Astrocyte (in vitro differentiated cells and primary cell): ENCODE data around the gene AOAH. TPM values are rescaled to one million over a fixed set of nuclear protein-coding genes. Genes with fewer than 3 reads are reported as not detected.

Experiments
- DNase-seq: peaks from one replicate; pipeline ENCODE4 v3.0.0-alpha.2; 2010; ENCODE audit warnings: low read depth
- FAIRE-seq: peaks from 2 replicates; lab custom pipeline; 2011; peaks lifted over from hg19 to GRCh38; lab: Jason Lieb, UNC
- H2AFZ ChIP-seq: 2 replicates; pipeline ENCODE4 v1.6.0; 2012; ENCODE audit warnings: low read depth, low read length, inconsistent platforms
- H3K27ac ChIP-seq: 2 replicates; pipeline ENCODE4 v1.5.1; 2011; ENCODE audit warnings: low read depth, low read length, inconsistent platforms
- H3K27me3 ChIP-seq: 2 replicates; pipeline ENCODE4 v1.6.0; 2011; ENCODE audit warnings: low read length, inconsistent platforms; ENCODE audit not compliant: insufficient read depth
- H3K36me3 ChIP-seq: 2 replicates; pipeline ENCODE4 v1.5.1; 2011; ENCODE audit warnings: low read length, inconsistent platforms; ENCODE audit not compliant: insufficient read depth
- H3K4me1 ChIP-seq: 2 replicates; pipeline ENCODE4 v1.5.1; 2011; ENCODE audit warnings: low read length, inconsistent platforms; ENCODE audit not compliant: insufficient read depth
- H3K4me2 ChIP-seq: 2 replicates; pipeline ENCODE4 v1.6.0; 2012; ENCODE audit warnings: low read length, inconsistent platforms
- H3K4me3 ChIP-seq: 2 replicates; pipeline ENCODE4 v1.5.1; 2011; ENCODE audit warnings: low read depth, mild to moderate bottlenecking, low read length, inconsistent platforms; ENCODE audit not compliant: insufficient read depth
- H3K79me2 ChIP-seq: 2 replicates; pipeline ENCODE4 v1.6.0; 2012; ENCODE audit warnings: mild to moderate bottlenecking, low read length, inconsistent platforms; ENCODE audit not compliant: insufficient read depth
- H3K9ac ChIP-seq: 2 replicates; pipeline ENCODE4 v1.6.0; 2012; ENCODE audit warnings: mild to moderate bottlenecking, low read length, inconsistent platforms
- H3K9me3 ChIP-seq: 2 replicates; pipeline ENCODE4 v1.5.1; 2012; ENCODE audit warnings: low read depth, mild to moderate bottlenecking, low read length, inconsistent platforms; ENCODE audit not compliant: insufficient read depth
- H4K20me1 ChIP-seq: 2 replicates; pipeline ENCODE4 v1.6.0; 2012; ENCODE audit warnings: low read length, inconsistent platforms; ENCODE audit not compliant: insufficient read depth
- H3K27ac Mint-ChIP-seq: one replicate; pipeline ENCODE4 v1.8.0; 2021; ENCODE audit warnings: mild to moderate bottlenecking, mixed read lengths; ENCODE audit not compliant: unreplicated experiment
- H3K27me3 Mint-ChIP-seq: one replicate; pipeline ENCODE4 v1.8.0; 2021; ENCODE audit warnings: low read depth, mixed read lengths; ENCODE audit not compliant: unreplicated experiment
- H3K36me3 Mint-ChIP-seq: one replicate; pipeline ENCODE4 v1.8.0; 2021; ENCODE audit warnings: low read depth, mixed read lengths; ENCODE audit not compliant: unreplicated experiment
- H3K4me1 Mint-ChIP-seq: one replicate; pipeline ENCODE4 v1.8.0; 2021; ENCODE audit warnings: low read depth, mixed read lengths; ENCODE audit not compliant: unreplicated experiment
- H3K4me3 Mint-ChIP-seq: one replicate; pipeline ENCODE4 v1.8.0; 2021; ENCODE audit warnings: mild to moderate bottlenecking, moderate library complexity, mixed read lengths; ENCODE audit not compliant: unreplicated experiment
- H3K9me3 Mint-ChIP-seq: one replicate; pipeline ENCODE4 v1.8.0; 2021; ENCODE audit warnings: mild to moderate bottlenecking, mixed read lengths; ENCODE audit not compliant: unreplicated experiment
- EZH2 ChIP-seq: IDR thresholded peaks from 2 replicates; pipeline ENCODE4 v1.6.1; 2012; ENCODE audit warnings: mild to moderate bottlenecking, low read length, inconsistent platforms; ENCODE audit not compliant: insufficient read depth
- total RNA-seq: library from RNA; stranded (reverse); gene quantifications from 2 replicates; pipeline ENCODE4 v1.2.1, GENCODE V29; 2021
- TF ChIP-seq, protein P1 (sequence below): IDR thresholded peaks from 2 replicates; pipeline ENCODE4 v1.5.1; 2011; ENCODE audit warnings: low read depth, mild to moderate bottlenecking, inconsistent platforms, low read length, moderate library complexity; ENCODE audit not compliant: insufficient read depth

Gene AOAH
- total RNA-seq, 1 donor from 2014 or later, result not detected

GRCh38 chr7:36598054-36598674 is 126.1 kb downstream of the AOAH start:
- H3K4me3 Mint-ChIP-seq, result no peak overlapping the region

GRCh38 chr7:36597090-36597773 is 127.1 kb downstream of the AOAH start:
- Histone ChIP-seq H2AFZ (no peak overlapping the region), H3K27me3 (peaks cover 2% of the 10 kb centered on the region), H3K4me1 (peaks cover 5% of the 10 kb centered on the region), H3K9me3 (no peaks in the 10 kb centered on the region), H3K36me3 (no peaks in the 10 kb centered on the region), H3K79me2 (no peaks in the 10 kb centered on the region), H3K4me2 (no peak overlapping the region), H3K9ac (no peak overlapping the region), H3K4me3 (no peak overlapping the region), H4K20me1 (no peaks in the 10 kb centered on the region), H3K27ac (no peak overlapping the region)
- FAIRE-seq, result no peak
- Mint-ChIP-seq H3K4me3 (no peak overlapping the region), H3K4me1 (peaks cover 17% of the 10 kb centered on the region), H3K27me3 (no peaks in the 10 kb centered on the region), H3K36me3 (no peaks in the 10 kb centered on the region), H3K9me3 (no peaks in the 10 kb centered on the region), H3K27ac (peak overlapping the region; percentile 29)
- no peak for TF ChIP-seq EZH2
- TF ChIP-seq, protein P1, sequence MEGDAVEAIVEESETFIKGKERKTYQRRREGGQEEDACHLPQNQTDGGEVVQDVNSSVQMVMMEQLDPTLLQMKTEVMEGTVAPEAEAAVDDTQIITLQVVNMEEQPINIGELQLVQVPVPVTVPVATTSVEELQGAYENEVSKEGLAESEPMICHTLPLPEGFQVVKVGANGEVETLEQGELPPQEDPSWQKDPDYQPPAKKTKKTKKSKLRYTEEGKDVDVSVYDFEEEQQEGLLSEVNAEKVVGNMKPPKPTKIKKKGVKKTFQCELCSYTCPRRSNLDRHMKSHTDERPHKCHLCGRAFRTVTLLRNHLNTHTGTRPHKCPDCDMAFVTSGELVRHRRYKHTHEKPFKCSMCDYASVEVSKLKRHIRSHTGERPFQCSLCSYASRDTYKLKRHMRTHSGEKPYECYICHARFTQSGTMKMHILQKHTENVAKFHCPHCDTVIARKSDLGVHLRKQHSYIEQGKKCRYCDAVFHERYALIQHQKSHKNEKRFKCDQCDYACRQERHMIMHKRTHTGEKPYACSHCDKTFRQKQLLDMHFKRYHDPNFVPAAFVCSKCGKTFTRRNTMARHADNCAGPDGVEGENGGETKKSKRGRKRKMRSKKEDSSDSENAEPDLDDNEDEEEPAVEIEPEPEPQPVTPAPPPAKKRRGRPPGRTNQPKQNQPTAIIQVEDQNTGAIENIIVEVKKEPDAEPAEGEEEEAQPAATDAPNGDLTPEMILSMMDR, result no peak
- no peak for DNase-seq

More at GRCh38 chr7:36598054-36598674, 126.1 kb downstream of the AOAH start:
- no peak overlapping the region for H3K27ac Mint-ChIP-seq
- peaks cover 17% of the 10 kb centered on the region for H3K4me1 Mint-ChIP-seq
- Histone ChIP-seq H3K27ac (no peak overlapping the region), H3K4me3 (no peak overlapping the region), H3K79me2 (no peaks in the 10 kb centered on the region), H3K27me3 (peaks cover 2% of the 10 kb centered on the region), H4K20me1 (no peaks in the 10 kb centered on the region), H3K9me3 (no peaks in the 10 kb centered on the region), H3K9ac (no peak overlapping the region), H3K4me2 (no peak overlapping the region), H3K36me3 (no peaks in the 10 kb centered on the region), H2AFZ (no peak overlapping the region), H3K4me1 (peaks cover 5% of the 10 kb centered on the region)
- no peaks in the 10 kb centered on the region for H3K9me3 Mint-ChIP-seq
- DNase-seq, result no peak
- H3K27me3 Mint-ChIP-seq, result no peaks in the 10 kb centered on the region
- H3K36me3 Mint-ChIP-seq, result no peaks in the 10 kb centered on the region
- FAIRE-seq, result no peak
- TF ChIP-seq, protein P1, result no peak
- TF ChIP-seq EZH2, result no peak

GRCh38 chr7:36594445-36594844 is 129.8 kb downstream of the AOAH start:
- no peak overlapping the region for H3K4me3 Mint-ChIP-seq
- Histone ChIP-seq H3K27me3 (peaks cover 2% of the 10 kb centered on the region), H3K9me3 (no peaks in the 10 kb centered on the region), H3K4me1 (no peaks in the 10 kb centered on the region), H3K4me3 (no peak overlapping the region), H2AFZ (no peak overlapping the region), H4K20me1 (no peaks in the 10 kb centered on the region), H3K36me3 (no peaks in the 10 kb centered on the region), H3K4me2 (no peak overlapping the region), H3K9ac (no peak overlapping the region), H3K27ac (no peak overlapping the region), H3K79me2 (no peaks in the 10 kb centered on the region)
- H3K4me1 Mint-ChIP-seq, result no peaks in the 10 kb centered on the region
- H3K27me3 Mint-ChIP-seq, result no peaks in the 10 kb centered on the region
- no peaks in the 10 kb centered on the region for H3K36me3 Mint-ChIP-seq
- H3K9me3 Mint-ChIP-seq, result no peaks in the 10 kb centered on the region
- TF ChIP-seq, protein P1, result no peak
- TF ChIP-seq EZH2, result no peak
- H3K27ac Mint-ChIP-seq, result no peak overlapping the region
- no peak for DNase-seq
- no peak for FAIRE-seq
